ENCODE results near the gene ISX.

- TF ChIP-seq EZH2 (IDR thresholded peaks at IDR 0.05): no peak
- TF ChIP-seq POLR2AphosphoS5 (IDR thresholded peaks at IDR 0.05; ENCODE audit: borderline replicate concordance, low read depth, low read length): no peak
- TF ChIP-seq FOXP2 (optimal IDR thresholded peaks at IDR 0.05; ENCODE audit: control extremely low read depth, extremely low read length, insufficient read depth): no peak
Observed at GRCh38 chr22:35069541-35069940, 3.6 kb downstream of the ISX start.
